Neural crest cell (in vitro differentiated cells): Measurements from ENCODE around the gene EPN1. TPM values are rescaled to one million over a fixed set of nuclear protein-coding genes. Genes with fewer than 3 reads are reported as not detected.

Experiments
- DNase-seq: peaks from one replicate; pipeline ENCODE4 v3.0.0; 2021; ENCODE audit warnings: low read depth, mixed read lengths, low spot score
- H3K27ac Mint-ChIP-seq: one replicate; pipeline ENCODE4 v1.8.0; 2021; ENCODE audit warnings: mild to moderate bottlenecking, mixed read lengths; ENCODE audit not compliant: unreplicated experiment
- H3K27me3 Mint-ChIP-seq: 2 replicates; pipeline ENCODE4 v1.8.0; 2021; ENCODE audit warnings: low read depth, mild to moderate bottlenecking, mixed read lengths
- H3K36me3 Mint-ChIP-seq: 2 replicates; pipeline ENCODE4 v1.8.0; 2021; ENCODE audit warnings: low read depth, mild to moderate bottlenecking, mixed read lengths
- H3K4me1 Mint-ChIP-seq: 2 replicates; pipeline ENCODE4 v1.8.0; 2021; ENCODE audit warnings: mixed read lengths
- H3K4me3 Mint-ChIP-seq: one replicate; pipeline ENCODE4 v1.8.0; 2021; ENCODE audit warnings: mild to moderate bottlenecking, mixed read lengths
- H3K9me3 Mint-ChIP-seq: 2 replicates; pipeline ENCODE4 v1.8.0; 2021; ENCODE audit warnings: mixed read lengths
- CTCF ChIP-seq: fragments of 200-600 bp; sonication (generic); conservative IDR thresholded peaks from 2 replicates; pipeline ENCODE4 v1.5.0; 2021; ENCODE audit warnings: antibody characterized with exemption, mild to moderate bottlenecking
- total RNA-seq: library from RNA; stranded (reverse); gene quantifications from 2 replicates; pipeline ENCODE4 v1.2.1, GENCODE V29; 2021

Gene EPN1
- total RNA-seq, 1 donor from 2014 or later = 129 TPM

- Mint-ChIP-seq H3K36me3 (peaks cover 19% of the 10 kb centered on the region), H3K27ac (peak within 1 kb of the TSS; percentile 86), H3K27me3 (peaks cover 21% of the 10 kb centered on the region), H3K9me3 (peaks cover 2% of the 10 kb centered on the region), H3K4me3 (peak within 1 kb of the TSS; percentile 96), H3K4me1 (peaks cover 53% of the 10 kb centered on the region)
- TF ChIP-seq CTCF = no peak
- DNase-seq = peak; percentile 48
These were observed 34.2 kb upstream of the EPN1 start, which contains the start of gene ZNF580 for GRCh38 chr19:55640577-55641425. ZNF580 (plus strand) TSS chr19:55641002; CDS start chr19:55642509, 1,507 bp downstream.

GRCh38 chr19:55641426-55642152 is 33.4 kb upstream of the EPN1 start:
- H3K4me3 Mint-ChIP-seq = peak overlapping the region; percentile 90
- peaks cover 19% of the 10 kb centered on the region for H3K36me3 Mint-ChIP-seq
- H3K27ac Mint-ChIP-seq = peak overlapping the region; percentile 66
- peaks cover 21% of the 10 kb centered on the region for H3K27me3 Mint-ChIP-seq
- peaks cover 46% of the 10 kb centered on the region for H3K4me1 Mint-ChIP-seq
- no peak for DNase-seq
- no peak for TF ChIP-seq CTCF
- peaks cover 2% of the 10 kb centered on the region for H3K9me3 Mint-ChIP-seq

GRCh38 chr19:55642153-55643002 is 32.6 kb upstream of the EPN1 start:
- peaks cover 49% of the 10 kb centered on the region for H3K4me1 Mint-ChIP-seq
- no peak for TF ChIP-seq CTCF
- peaks cover 2% of the 10 kb centered on the region for H3K9me3 Mint-ChIP-seq
- DNase-seq = no peak
- H3K27me3 Mint-ChIP-seq = peaks cover 21% of the 10 kb centered on the region
- H3K4me3 Mint-ChIP-seq = peak overlapping the region; percentile 98
- peaks cover 19% of the 10 kb centered on the region for H3K36me3 Mint-ChIP-seq
- peak overlapping the region; percentile 66 for H3K27ac Mint-ChIP-seq

GRCh38 chr19:55643003-55643886 is 31.8 kb upstream of the EPN1 start, which contains the start of gene ZNF581:
ZNF581 (plus strand) TSS chr19:55643649; CDS start chr19:55644572, 923 bp downstream.
- no peak for TF ChIP-seq CTCF
- peak; percentile 64 for DNase-seq
- Mint-ChIP-seq H3K36me3 (peaks cover 18% of the 10 kb centered on the region), H3K9me3 (peaks cover 2% of the 10 kb centered on the region), H3K27ac (peak within 1 kb of the TSS; percentile 96), H3K4me1 (peaks cover 49% of the 10 kb centered on the region), H3K4me3 (peak within 1 kb of the TSS; percentile 98), H3K27me3 (peaks cover 21% of the 10 kb centered on the region)
